ENCODE data around the gene PBX3.

DNA sequence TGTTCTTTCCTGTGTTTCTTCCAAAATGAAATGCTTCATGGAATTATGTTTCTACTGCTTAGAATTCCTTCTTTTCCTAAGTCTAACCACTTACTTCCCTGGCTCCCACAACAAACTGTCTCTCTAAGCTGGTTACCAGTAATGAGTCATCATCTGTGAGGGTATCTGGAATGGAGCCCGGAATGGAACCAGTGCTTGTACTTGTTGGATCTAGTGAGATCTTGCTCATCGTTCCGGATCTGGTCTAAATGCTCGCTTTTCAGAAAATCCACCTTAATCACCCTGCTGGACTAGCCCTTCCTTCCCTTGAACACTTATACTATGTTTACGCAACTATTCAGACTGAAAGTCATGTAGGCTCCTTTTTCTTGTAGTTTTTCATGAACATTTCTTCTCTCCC is 184.8 kb downstream of the PBX3 start:
- TF ChIP-seq, protein P1, sequence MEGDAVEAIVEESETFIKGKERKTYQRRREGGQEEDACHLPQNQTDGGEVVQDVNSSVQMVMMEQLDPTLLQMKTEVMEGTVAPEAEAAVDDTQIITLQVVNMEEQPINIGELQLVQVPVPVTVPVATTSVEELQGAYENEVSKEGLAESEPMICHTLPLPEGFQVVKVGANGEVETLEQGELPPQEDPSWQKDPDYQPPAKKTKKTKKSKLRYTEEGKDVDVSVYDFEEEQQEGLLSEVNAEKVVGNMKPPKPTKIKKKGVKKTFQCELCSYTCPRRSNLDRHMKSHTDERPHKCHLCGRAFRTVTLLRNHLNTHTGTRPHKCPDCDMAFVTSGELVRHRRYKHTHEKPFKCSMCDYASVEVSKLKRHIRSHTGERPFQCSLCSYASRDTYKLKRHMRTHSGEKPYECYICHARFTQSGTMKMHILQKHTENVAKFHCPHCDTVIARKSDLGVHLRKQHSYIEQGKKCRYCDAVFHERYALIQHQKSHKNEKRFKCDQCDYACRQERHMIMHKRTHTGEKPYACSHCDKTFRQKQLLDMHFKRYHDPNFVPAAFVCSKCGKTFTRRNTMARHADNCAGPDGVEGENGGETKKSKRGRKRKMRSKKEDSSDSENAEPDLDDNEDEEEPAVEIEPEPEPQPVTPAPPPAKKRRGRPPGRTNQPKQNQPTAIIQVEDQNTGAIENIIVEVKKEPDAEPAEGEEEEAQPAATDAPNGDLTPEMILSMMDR (conservative IDR thresholded peaks at IDR 0.05; ENCODE audit: low read length) = no peak
- TF ChIP-seq EZH2phosphoT487 (IDR thresholded peaks at IDR 0.05; ENCODE audit: borderline replicate concordance, low read depth, low read length) = no peak

Measured in OCI-LY7 (cell line).